Skin epidermis (tissue), 12 donors: ENCODE measurements around the gene CHD3.

Experiments used
- H3K27ac ChIP-seq, 21 experiments: fragments of 200-600 bp; sonication (generic) in 11 of 21; one replicate each; pipeline ENCODE4 v1.5.0; 2020; ENCODE audit warnings: mild to moderate bottlenecking in 3 of 21, inconsistent platforms in 2 of 21, moderate library complexity in 2 of 21
- H3K4me3 ChIP-seq, 7 experiments: fragments of 200-600 bp; sonication (generic) in 2 of 7; one replicate each; pipeline ENCODE4 v1.5.0; 2020; ENCODE audit warnings: inconsistent platforms in 2 of 7, mild to moderate bottlenecking in 2 of 7, moderate library complexity in 1 of 7

CHD3 gene

DNA sequence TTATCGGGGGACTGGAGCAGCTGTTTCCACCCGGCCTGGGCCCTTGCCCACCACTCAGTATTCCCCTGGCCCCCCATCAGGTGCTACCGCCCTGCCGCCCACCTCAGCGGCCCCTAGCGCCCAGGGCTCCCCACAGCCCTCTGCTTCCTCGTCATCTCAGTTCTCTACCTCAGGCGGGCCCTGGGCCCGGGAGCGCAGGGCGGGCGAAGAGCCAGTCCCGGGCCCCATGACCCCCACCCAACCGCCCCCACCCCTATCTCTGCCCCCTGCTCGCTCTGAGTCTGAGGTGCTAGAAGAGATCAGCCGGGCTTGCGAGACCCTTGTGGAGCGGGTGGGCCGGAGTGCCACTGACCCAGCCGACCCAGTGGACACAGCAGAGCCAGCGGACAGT is 39.9 kb upstream of the CHD3 start:
- no peak overlapping the region for H3K27ac ChIP-seq
- H3K4me3 ChIP-seq = no peak overlapping the region

DNA sequence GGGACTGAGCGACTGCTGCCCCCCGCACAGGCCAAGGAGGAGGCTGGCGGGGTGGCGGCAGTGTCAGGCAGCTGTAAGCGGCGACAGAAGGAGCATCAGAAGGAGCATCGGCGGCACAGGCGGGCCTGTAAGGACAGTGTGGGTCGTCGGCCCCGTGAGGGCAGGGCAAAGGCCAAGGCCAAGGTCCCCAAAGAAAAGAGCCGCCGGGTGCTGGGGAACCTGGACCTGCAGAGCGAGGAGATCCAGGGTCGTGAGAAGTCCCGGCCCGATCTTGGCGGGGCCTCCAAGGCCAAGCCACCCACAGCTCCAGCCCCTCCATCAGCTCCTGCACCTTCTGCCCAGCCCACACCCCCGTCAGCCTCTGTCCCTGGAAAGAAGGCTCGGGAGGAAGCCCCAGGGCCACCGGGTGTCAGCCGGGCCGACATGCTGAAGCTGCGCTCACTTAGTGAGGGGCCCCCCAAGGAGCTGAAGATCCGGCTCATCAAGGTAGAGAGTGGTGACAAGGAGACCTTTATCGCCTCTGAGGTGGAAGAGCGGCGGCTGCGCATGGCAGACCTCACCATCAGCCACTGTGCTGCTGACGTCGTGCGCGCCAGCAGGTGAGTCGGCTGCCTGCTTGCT is 39.3 kb upstream of the CHD3 start:
- Histone ChIP-seq H3K27ac (no peak overlapping the region), H3K4me3 (no peak overlapping the region)

DNA sequence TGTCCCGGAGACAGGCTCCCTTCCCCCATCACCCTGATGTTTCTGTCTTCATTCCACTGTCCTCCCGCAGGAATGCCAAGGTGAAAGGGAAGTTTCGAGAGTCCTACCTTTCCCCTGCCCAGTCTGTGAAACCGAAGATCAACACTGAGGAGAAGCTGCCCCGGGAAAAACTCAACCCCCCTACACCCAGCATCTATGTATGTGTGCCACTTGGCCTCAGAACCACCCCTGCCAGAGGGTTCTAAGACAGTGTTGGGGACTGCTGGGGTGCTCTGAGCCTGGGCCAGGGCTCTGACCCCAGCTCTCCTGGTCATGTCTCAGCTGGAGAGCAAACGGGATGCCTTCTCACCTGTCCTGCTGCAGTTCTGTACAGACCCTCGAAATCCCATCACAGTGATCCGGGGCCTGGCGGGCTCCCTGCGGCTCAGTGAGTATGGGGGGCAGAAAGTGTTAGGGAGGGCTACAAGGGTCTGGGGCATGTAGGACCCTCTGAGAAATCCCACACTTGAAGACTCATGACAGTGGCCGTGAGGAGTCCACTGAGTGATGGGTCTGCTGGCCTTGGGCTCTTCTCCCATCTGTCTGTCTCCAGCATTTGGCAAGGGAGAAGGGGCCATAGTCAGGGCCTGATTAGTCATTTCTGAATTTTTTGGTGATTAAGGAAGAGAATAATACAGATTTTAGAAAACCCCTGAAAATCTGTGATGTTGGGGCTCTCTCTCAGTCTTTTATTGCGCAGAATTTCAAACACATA is 38.7 kb upstream of the CHD3 start:
- H3K27ac ChIP-seq = no peak overlapping the region
- H3K4me3 ChIP-seq = no peak overlapping the region

DNA sequence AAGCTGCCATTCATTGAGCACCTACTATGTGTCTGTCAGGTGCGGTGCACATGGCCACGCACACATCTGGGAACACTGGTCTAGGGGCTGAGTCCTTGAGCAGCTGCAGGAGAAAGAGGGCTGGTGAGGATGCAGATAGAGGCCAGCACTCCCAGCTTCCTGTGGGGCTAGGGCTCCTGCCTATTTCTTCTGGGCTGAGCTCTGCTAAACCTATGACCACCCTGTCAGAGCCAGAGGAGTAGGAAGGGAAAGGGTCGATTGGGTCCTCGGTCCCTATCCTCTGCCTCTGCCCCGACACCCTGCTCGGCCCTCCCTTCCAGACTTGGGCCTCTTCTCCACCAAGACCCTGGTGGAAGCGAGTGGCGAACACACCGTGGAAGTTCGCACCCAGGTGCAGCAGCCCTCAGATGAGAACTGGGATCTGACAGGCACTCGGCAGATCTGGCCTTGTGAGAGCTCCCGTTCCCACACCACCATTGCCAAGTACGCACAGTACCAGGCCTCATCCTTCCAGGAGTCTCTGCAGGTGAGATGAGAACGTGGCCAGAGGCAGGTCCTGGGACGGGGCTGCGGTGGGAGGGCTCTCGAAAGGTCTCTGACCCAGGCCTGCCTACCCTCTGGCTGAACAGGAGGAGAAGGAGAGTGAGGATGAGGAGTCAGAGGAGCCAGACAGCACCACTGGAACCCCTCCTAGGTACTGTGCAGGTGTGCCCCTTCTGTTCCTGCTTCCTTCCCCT is 37.7 kb upstream of the CHD3 start:
- Histone ChIP-seq H3K27ac (peak overlapping the region in 4 of 21 experiments; percentile 0 to 32 (median 8)), H3K4me3 (peak overlapping the region in 1 of 7 experiments; percentile 6)

DNA sequence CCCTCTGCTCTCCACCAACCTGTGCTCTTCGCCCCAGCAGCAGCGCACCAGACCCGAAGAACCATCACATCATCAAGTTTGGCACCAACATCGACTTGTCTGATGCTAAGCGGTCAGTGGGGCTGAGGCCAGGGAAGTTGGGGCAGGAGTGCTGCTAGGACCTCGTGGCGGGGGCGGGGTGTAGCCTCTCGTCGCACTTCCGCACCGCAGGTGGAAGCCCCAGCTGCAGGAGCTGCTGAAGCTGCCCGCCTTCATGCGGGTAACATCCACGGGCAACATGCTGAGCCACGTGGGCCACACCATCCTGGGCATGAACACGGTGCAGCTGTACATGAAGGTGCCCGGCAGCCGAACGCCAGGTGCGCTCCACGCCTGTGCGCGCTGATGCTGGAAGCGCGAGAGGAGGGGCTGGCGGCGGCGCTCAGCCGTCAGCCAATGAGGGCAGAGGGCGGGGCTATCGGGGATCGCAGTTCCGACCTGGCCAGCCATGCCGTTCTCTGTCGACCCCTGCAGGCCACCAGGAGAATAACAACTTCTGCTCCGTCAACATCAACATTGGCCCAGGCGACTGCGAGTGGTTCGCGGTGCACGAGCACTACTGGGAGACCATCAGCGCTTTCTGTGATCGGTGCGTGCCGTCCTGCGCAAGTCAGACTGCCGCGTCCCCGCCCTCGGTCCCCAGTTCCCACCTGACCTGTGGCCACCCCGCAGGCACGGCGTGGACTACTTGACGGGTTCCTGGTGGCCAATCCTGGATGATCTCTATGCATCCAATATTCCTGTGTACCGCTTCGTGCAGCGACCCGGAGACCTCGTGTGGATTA is 36.9 kb upstream of the CHD3 start:
- H3K27ac ChIP-seq = peak overlapping the region in 6 of 21 experiments; percentile 0 to 46 (median 13)
- H3K4me3 ChIP-seq = peak overlapping the region in 5 of 7 experiments; percentile 4 to 25 (median 20)

DNA sequence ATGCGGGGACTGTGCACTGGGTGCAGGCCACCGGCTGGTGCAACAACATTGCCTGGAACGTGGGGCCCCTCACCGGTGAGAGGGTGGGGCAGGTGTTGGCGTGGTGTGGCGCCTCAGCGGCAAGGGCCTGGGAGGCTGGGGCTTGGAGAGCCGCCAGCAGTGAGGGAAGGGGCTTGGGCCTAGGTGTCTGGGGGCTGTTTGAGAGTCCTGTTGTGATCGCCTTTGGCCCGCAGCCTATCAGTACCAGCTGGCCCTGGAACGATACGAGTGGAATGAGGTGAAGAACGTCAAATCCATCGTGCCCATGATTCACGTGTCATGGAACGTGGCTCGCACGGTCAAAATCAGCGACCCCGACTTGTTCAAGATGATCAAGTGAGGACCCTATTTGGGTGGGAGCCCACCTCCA is 36.3 kb upstream of the CHD3 start:
- H3K27ac ChIP-seq = peak overlapping the region in 3 of 21 experiments; percentile 17 to 46 (median 32)

DNA sequence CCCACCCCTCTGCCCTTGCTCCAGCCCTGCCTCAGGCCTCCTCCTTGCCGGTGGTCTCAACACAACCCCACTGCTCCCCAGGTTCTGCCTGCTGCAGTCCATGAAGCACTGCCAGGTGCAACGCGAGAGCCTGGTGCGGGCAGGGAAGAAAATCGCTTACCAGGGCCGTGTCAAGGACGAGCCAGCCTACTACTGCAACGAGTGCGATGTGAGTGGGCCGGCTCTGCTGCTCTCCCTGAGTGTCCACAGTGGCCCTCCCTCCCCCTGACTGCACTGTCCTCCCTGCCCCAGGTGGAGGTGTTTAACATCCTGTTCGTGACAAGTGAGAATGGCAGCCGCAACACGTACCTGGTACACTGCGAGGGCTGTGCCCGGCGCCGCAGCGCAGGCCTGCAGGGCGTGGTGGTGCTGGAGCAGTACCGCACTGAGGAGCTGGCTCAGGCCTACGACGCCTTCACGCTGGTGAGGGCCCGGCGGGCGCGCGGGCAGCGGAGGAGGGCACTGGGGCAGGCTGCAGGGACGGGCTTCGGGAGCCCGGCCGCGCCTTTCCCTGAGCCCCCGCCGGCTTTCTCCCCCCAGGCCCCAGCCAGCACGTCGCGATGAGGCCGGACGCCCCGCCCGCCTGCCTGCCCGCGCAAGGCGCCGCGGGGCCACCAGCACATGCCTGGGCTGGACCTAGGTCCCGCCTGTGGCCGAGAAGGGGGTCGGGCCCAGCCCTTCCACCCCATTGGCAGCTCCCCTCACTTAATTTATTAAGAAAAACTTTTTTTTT is 35.5 kb upstream of the CHD3 start:
- no peak overlapping the region for H3K27ac ChIP-seq
- no peak overlapping the region for H3K4me3 ChIP-seq

More for the DNA sequence above, 36.3 kb upstream of the CHD3 start:
- peak overlapping the region in 1 of 7 experiments; percentile 6 for H3K4me3 ChIP-seq

DNA sequence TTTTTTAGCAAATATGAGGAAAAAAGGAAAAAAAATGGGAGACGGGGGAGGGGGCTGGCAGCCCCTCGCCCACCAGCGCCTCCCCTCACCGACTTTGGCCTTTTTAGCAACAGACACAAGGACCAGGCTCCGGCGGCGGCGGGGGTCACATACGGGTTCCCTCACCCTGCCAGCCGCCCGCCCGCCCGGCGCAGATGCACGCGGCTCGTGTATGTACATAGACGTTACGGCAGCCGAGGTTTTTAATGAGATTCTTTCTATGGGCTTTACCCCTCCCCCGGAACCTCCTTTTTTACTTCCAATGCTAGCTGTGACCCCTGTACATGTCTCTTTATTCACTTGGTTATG is 34.9 kb upstream of the CHD3 start:
- Histone ChIP-seq H3K4me3 (no peak overlapping the region), H3K27ac (no peak overlapping the region)

DNA sequence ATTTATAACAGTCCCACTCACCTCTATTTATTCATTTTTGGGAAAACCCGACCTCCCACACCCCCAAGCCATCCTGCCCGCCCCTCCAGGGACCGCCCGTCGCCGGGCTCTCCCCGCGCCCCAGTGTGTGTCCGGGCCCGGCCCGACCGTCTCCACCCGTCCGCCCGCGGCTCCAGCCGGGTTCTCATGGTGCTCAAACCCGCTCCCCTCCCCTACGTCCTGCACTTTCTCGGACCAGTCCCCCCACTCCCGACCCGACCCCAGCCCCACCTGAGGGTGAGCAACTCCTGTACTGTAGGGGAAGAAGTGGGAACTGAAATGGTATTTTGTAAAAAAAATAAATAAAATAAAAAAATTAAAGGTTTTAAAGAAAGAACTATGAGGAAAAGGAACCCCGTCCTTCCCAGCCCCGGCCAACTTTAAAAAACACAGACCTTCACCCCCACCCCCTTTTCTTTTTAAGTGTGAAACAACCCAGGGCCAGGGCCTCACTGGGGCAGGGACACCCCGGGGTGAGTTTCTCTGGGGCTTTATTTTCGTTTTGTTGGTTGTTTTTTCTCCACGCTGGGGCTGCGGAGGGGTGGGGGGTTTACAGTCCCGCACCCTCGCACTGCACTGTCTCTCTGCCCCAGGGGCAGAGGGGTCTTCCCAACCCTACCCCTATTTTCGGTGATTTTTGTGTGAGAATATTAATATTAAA is 34.4 kb upstream of the CHD3 start:
- Histone ChIP-seq H3K27ac (peak overlapping the region in 2 of 21 experiments; percentile 12 to 96), H3K4me3 (no peak overlapping the region)

DNA sequence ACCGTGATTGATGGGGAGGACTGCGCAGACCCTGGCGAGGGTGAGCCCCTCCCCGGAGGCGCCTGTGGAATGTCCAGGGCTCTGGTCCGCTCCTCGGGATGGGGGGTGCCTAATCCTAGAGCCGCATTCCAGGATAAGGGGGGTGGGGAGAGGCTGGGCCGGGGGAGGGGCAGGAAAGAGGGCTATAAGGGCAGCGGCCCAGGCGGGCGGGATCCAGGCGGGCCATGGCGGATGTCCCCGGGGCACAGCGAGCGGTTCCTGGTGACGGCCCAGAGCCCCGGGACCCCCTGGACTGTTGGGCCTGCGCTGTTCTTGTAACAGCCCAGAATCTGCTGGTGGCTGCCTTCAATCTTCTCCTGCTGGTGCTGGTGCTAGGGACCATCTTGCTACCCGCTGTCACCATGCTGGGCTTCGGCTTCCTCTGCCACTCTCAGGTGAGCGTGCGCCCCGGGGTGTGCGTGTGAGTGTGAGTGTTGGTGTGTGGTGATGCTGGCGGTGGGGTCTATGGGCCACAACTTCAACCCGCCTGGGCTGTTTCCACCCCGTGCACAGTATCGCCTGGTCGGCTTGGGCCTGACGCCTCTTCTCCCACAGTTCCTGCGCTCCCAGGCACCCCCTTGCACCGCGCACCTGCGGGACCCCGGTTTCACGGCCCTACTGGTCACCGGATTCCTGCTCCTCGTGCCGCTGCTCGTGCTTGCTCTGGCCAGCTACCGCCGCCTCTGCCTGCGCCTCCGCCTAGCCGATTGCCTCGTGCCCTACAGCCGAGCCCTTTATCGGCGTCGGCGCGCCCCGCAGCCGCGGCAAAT is 33.5 kb upstream of the CHD3 start, which contains the start of gene TMEM88:
TSS of gene TMEM88 (plus strand) at position 216 of the 809 bp plus-strand sequence. CDS start at position 225, 9 bp downstream.
- Histone ChIP-seq H3K27ac (peak within 1 kb of the TSS in 18 of 21 experiments; percentile 5 to 96 (median 86)), H3K4me3 (peak within 1 kb of the TSS in 3 of 7 experiments; percentile 44 to 68 (median 64))

DNA sequence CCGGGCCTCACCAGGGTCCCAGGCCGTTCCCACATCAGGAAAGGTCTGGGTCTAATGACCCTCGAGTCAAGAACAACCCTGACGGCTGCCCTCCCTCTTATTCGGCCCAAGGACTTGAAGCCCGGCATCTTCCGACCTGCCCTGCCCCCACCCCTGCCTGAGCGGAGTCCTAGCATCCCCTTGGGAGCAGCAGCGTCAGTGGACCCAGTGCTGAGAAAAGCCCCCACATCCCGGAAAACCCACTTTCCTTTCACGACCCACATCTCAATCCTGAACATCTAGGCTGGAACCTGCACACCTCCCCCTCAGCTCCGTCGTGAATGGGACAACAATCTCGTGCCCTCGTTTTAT is 33.0 kb upstream of the CHD3 start:
- Histone ChIP-seq H3K4me3 (peak overlapping the region in 3 of 7 experiments; percentile 44 to 68 (median 64)), H3K27ac (peak overlapping the region in 18 of 21 experiments; percentile 5 to 96 (median 86))

DNA sequence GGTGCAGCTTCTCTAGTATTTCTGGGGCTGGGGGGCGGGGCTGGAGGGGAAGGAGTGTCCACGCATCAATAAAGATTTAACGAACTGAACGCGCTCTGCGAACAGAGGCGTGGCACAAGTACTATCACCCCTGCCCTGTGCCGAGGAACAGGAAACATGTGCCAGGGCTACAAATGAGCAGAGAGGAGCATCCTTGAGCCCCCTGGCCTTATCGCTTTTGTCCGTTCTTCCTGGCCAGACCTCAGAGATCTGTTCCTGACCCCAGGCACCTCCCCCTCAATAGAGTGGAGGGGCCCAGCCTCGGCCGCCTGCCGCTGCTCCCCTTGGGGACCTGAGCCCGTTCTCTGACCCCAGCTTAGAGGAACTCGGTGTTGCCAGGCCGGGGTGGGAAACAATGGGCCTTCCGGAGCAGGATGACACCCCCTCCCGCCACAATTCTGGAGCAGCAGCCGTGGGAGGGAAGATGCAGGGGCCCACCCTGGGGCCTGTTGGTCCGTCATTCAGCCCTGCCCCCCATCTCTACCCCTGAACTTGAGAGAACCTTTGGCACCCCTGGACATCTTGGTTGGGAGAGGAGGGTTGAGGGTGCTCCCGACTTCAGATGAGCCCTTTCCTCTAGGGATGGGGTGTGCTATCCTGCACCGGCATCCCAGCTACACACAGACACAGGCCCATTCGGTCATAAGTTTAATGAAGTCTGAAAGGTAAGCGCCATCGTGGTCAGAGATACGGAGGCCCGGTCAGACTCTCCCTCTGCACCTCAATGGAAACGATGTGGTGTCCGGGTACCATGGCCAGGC is 32.4 kb upstream of the CHD3 start:
- Histone ChIP-seq H3K4me3 (peak overlapping the region; percentile 44 to 68 (median 58)), H3K27ac (peak overlapping the region; percentile 10 to 96 (median 87))

DNA sequence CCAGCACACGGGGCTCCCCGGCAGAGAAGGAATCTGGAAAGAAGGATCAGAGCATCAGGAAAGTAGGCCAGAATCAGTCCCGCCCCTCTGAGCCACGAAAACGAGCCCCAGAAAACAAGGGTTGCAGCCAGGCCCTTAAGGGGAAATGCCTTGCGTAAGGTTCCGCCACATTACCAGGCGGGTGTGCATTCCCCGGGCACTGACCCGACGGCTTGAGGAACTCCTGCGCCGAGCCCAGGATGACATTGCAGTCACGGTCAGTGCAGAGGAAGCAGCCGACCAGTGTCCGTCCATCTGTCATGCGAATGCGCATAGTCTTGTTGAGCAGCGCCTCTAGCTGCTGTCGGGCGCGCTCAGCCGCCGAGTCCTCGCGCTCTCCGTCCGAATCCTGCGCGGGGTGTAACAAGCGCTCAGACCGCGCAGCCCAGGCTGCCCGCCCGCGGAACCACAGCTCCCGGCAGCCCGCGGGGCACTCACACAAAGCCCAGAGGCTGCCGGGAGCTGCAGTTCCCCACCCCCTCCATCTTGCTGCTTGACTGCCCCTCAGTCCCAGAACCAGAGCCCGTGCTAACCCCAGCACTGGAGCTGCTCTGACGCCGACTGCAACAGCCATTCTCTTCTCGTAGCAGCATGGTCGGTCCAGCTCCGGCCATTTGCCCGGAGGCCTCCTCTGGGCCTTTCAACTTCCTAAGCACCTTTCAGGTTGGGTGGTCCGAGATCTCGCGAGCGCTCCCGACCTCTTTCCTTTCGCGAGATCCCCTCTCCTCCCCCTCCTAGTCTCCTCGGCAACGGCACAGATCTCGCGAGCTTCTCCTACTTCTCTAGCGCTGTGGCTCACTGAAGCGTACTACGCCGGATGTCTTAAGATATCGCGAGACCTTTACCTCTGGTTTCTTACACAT is 31.5 kb upstream of the CHD3 start, which contains the start of gene NAA38:
TSS of gene NAA38 (minus strand) at position 749 of the 902 bp plus-strand sequence. CDS start at position 653, 96 bp downstream.
- Histone ChIP-seq H3K4me3 (peak within 1 kb of the TSS; percentile 44 to 68 (median 58)), H3K27ac (peak within 1 kb of the TSS; percentile 16 to 96 (median 87))

DNA sequence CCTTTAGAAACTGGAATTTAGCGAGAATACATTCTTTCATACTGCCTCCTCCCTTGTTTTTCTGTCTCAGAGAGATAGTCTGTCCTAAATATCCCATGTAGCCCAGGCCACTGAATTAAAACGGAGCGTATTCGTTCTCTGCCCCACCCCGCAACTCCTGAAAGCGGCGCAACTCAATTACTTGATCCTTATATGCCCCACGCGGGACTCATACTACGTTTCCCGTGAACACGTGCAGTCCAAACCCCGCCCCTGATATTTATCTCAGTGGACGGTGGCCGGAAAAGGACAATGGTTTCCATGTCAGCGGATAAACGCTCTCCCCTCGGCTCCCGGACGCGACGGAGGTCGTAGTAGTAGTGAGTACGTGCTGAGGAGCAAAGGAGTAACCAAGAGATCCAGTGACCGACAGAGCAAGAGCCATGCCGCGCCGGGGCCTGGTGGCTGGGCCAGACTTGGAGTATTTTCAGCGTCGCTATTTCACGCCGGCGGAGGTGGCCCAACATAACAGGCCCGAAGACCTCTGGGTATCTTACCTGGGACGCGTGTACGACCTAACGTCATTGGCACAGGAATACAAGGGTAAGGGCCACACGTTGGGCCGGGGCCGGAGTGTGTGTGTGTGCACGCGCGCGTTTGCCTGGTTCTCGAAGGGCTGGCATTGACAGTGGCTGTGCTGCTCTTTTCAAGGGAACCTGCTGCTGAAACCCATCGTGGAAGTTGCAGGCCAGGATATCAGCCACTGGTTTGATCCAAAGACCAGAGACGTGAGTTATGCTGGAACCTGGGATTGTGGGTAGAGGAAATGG is 30.7 kb upstream of the CHD3 start, which contains the start of gene CYB5D1:
TSS of gene CYB5D1 (plus strand) at position 291 of the 809 bp plus-strand sequence. CDS start at position 423, 132 bp downstream.
- H3K27ac ChIP-seq = peak within 1 kb of the TSS; percentile 16 to 96 (median 87)
- H3K4me3 ChIP-seq = peak within 1 kb of the TSS; percentile 44 to 68 (median 58)

DNA sequence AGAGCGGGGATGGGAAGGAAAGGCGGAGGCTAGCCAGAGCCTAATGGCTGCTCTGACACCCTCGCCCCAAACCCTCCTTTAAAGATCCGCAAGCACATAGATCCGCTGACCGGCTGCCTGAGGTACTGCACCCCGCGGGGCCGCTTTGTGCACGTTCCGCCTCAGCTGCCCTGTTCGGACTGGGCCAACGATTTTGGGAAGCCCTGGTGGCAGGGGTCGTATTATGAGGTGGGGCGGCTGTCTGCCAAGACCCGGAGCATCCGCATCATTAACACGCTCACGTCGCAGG is 30.1 kb upstream of the CHD3 start:
- H3K4me3 ChIP-seq = peak overlapping the region; percentile 44 to 68 (median 58)
- peak overlapping the region in 19 of 21 experiments; percentile 82 to 96 (median 87) for H3K27ac ChIP-seq
